Brain microvascular endothelial cell (primary cell): ENCODE measurements around the gene RIN3.
A peak's percentile ranks its signal among the peaks of the same experiment; 100 is the strongest.
"Not testable (repeated sequence)": the region's sequence is repeated elsewhere in the genome, so short reads cannot be mapped to it uniquely, and the experiment has no call there.

ENCODE experiments used
- DNase-seq: peaks from one replicate; pipeline ENCODE4 v3.0.0-alpha.2; 2020
- H3K27ac ChIP-seq: fragments of 250-450 bp; sonication (Bioruptor Pico); 2 replicates; pipeline ENCODE4 v1.5.1; 2020; ENCODE audit warnings: mild to moderate bottlenecking, moderate library complexity
- H3K27me3 ChIP-seq: fragments of 250-450 bp; sonication (Bioruptor Pico); replicated peaks from 2 replicates; pipeline ENCODE4 v1.5.1; 2020; ENCODE audit warnings: mild to moderate bottlenecking
- H3K36me3 ChIP-seq: fragments of 250-450 bp; sonication (Bioruptor Pico); replicated peaks from 2 replicates; pipeline ENCODE4 v1.5.1; 2020; ENCODE audit warnings: mild to moderate bottlenecking
- H3K4me3 ChIP-seq: 2 replicates; pipeline ENCODE4 v1.5.1; 2011; ENCODE audit warnings: low read depth, mild to moderate bottlenecking, control low read depth, low read length, moderate library complexity
- CTCF ChIP-seq: IDR thresholded peaks from 2 replicates; pipeline ENCODE4 v1.5.1; 2011; ENCODE audit warnings: low read depth, mild to moderate bottlenecking, moderate library complexity, low read length, control low read depth, inconsistent platforms; ENCODE audit errors: missing control alignments
- in situ Hi-C: cut with HindIII; loops from 2 replicates; pipeline ENCODE4 v1.10.0; 2017; ENCODE audit warnings: low sequenced_read_pairs, low pct_ligation_motif_present

Gene RIN3

GRCh38 chr14:92531106-92531873 lies 17.7 kb downstream of the RIN3 start:
- no peak overlapping the region for H3K27ac ChIP-seq
- DNase-seq, result no peak
- H3K27me3 ChIP-seq, result no peaks in the 10 kb centered on the region
- no peak overlapping the region for H3K4me3 ChIP-seq
- no peaks in the 10 kb centered on the region for H3K36me3 ChIP-seq
- in situ Hi-C loops, result no loop called here
- no peak for TF ChIP-seq CTCF

GRCh38 chr14:92532490-92533163 lies 19.0 kb downstream of the RIN3 start:
- in situ Hi-C loops, result no loop called here
- DNase-seq, result no peak
- no peak for TF ChIP-seq CTCF
- no peak overlapping the region for H3K27ac ChIP-seq
- no peaks in the 10 kb centered on the region for H3K36me3 ChIP-seq
- no peaks in the 10 kb centered on the region for H3K27me3 ChIP-seq
- H3K4me3 ChIP-seq, result no peak overlapping the region

GRCh38 chr14:92534932-92535643 lies 21.5 kb downstream of the RIN3 start:
- H3K36me3 ChIP-seq, result no peaks in the 10 kb centered on the region
- TF ChIP-seq CTCF, result no peak
- no peaks in the 10 kb centered on the region for H3K27me3 ChIP-seq
- no peak overlapping the region for H3K27ac ChIP-seq
- in situ Hi-C loops, result no loop called here
- no peak overlapping the region for H3K4me3 ChIP-seq
- DNase-seq, result no peak

- in situ Hi-C loops, result not testable (repeated sequence)
Observed at GRCh38 chr14:92536231-92536630, 22.6 kb downstream of the RIN3 start.

GRCh38 chr14:92538412-92538985 lies 24.9 kb downstream of the RIN3 start:
- H3K27ac ChIP-seq, result no peak overlapping the region
- in situ Hi-C loops, result no loop called here

More at GRCh38 chr14:92536231-92536630, 22.6 kb downstream of the RIN3 start:
- DNase-seq, result peak; percentile 78
- not testable (repeated sequence) for H3K36me3 ChIP-seq, H3K27me3 ChIP-seq, H3K4me3 ChIP-seq
- H3K27ac ChIP-seq, result peak overlapping the region; percentile 56

More at GRCh38 chr14:92538412-92538985, 24.9 kb downstream of the RIN3 start:
- H3K4me3 ChIP-seq, result no peak overlapping the region
- no peaks in the 10 kb centered on the region for H3K36me3 ChIP-seq
- TF ChIP-seq CTCF, result no peak
- no peak for DNase-seq
- H3K27me3 ChIP-seq, result no peaks in the 10 kb centered on the region
